HEK293T (cell line): ENCODE measurements around the gene SOX18.

Experiments used
- CTCF ChIA-PET: fragments of 350-600 bp; formaldehyde crosslinking; extraction: SDS; loops from one replicate; lab custom pipeline; 2021; ENCODE audit warnings: antibody characterized with exemption, inconsistent platforms; lab: Yijun Ruan, JAX
- POLR2A ChIA-PET: fragments of 350-600 bp; formaldehyde crosslinking; extraction: SDS; loops from one replicate; lab custom pipeline; 2020; ENCODE audit warnings: antibody characterized with exemption, inconsistent platforms; lab: Yijun Ruan, JAX
- DNase-seq: peaks from one replicate; pipeline ENCODE4 v3.0.0; 2012; ENCODE audit warnings: mixed read lengths; ENCODE audit errors: extremely low spot score
- ARNT ChIP-seq: fragments of 450-650 bp; IDR thresholded peaks from 2 replicates; pipeline ENCODE4 v1.6.1; 2017; ENCODE audit warnings: mild to moderate bottlenecking
- BHLHE40 ChIP-seq: fragments of 450-650 bp; IDR thresholded peaks from 2 replicates; pipeline ENCODE4 v1.6.1; 2016; ENCODE audit warnings: mild to moderate bottlenecking, moderate library complexity, borderline replicate concordance
- CTBP1 ChIP-seq: fragments of 450-650 bp; IDR thresholded peaks from 2 replicates; pipeline ENCODE4 v1.6.1; 2016; ENCODE audit warnings: borderline replicate concordance
- ELF4 ChIP-seq: fragments of 450-650 bp; IDR thresholded peaks from 2 replicates; pipeline ENCODE4 v1.6.1; 2017; ENCODE audit warnings: antibody characterized with exemption
- FOXA1 ChIP-seq: fragments of 450-650 bp; IDR thresholded peaks from 2 replicates; pipeline ENCODE4 v1.6.1; 2016; ENCODE audit warnings: mild to moderate bottlenecking
- FOXK2 ChIP-seq: fragments of 450-650 bp; IDR thresholded peaks from 2 replicates; pipeline ENCODE4 v1.6.1; 2016; ENCODE audit warnings: mild to moderate bottlenecking
- FOXM1 ChIP-seq: fragments of 450-650 bp; IDR thresholded peaks from 2 replicates; pipeline ENCODE4 v1.6.1; 2017; ENCODE audit warnings: mild to moderate bottlenecking, borderline replicate concordance
- HDGF ChIP-seq: fragments of 450-650 bp; IDR thresholded peaks from 2 replicates; pipeline ENCODE4 v1.6.1; 2017; ENCODE audit warnings: antibody characterized with exemption, borderline replicate concordance
- L3MBTL2 ChIP-seq: fragments of 450-650 bp; conservative IDR thresholded peaks from 2 replicates; pipeline ENCODE4 v1.6.1; 2016; ENCODE audit warnings: mild to moderate bottlenecking
- LEF1 ChIP-seq: fragments of 450-650 bp; IDR thresholded peaks from 2 replicates; pipeline ENCODE4 v1.6.1; 2017; ENCODE audit warnings: mild to moderate bottlenecking, borderline replicate concordance
- NFRKB ChIP-seq: fragments of 450-650 bp; IDR thresholded peaks from 2 replicates; pipeline ENCODE4 v1.6.1; 2016; ENCODE audit warnings: mild to moderate bottlenecking, moderate library complexity
- SP1 ChIP-seq: fragments of 450-650 bp; IDR thresholded peaks from 2 replicates; pipeline ENCODE4 v1.6.1; 2017
- SUZ12 ChIP-seq: fragments of 450-650 bp; IDR thresholded peaks from 2 replicates; pipeline ENCODE4 v1.6.1; 2016; ENCODE audit warnings: mild to moderate bottlenecking
- TARDBP ChIP-seq: fragments of 450-650 bp; IDR thresholded peaks from 2 replicates; pipeline ENCODE4 v1.6.1; 2016
- ZNF384 ChIP-seq: fragments of 450-650 bp; IDR thresholded peaks from 2 replicates; pipeline ENCODE4 v1.6.1; 2016
- TF ChIP-seq, protein P1 (sequence below): fragments of 450-650 bp; IDR thresholded peaks from 2 replicates; pipeline ENCODE4 v1.6.1; 2016

The SOX18 gene

DNA sequence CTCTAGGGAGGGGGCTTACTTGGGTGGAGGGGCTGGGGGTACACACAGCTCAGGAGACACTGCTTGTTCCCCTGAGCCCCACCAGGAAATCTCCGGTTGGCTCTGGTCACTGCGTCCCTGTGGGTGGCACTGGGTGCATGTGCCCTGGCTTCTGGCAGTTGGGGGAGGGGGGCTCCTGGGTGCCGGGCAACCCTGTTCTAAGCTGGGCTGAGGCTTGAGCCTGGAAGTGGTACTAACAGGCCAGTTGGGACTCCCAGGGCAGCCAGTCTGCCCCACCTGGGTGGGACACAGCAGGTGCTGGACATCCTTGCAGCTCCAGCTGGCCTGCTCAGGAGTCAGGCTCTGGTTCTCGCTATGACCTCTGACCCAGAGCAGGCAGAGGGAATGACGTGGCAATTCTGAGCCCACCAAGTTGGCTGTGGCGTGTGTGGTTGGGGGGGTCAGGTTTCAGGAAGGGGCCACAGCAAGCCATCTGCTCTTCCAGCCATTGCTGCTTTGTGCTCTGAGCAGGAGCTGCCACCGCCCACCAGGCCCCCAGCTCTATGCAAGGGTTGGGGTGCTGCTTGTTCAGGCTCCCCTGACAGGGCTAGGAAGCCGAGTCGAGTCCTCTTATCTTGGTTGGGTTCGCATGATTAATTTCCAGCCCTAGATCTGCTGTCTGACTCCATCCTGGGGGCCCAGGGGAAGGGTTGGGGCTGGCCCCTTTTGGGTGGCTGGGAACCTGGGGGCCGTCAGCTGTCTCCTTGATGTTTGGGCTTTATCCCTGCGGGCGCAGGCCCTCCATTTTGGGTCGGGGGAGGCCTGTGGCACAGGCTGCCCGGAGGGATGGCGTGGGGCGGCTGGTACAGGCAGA is 12.9 kb downstream of the SOX18 start:
- ChIA-PET CTCF (no interaction called here), POLR2A (interaction anchor here (0.9 to 1.5 kb wide), 2 partner anchors 9 to 25 kb away, joined by 4 read pairs; no protein-coding TSS in a partner anchor)
- no peak for DNase-seq
- no peak for TF ChIP-seq ZNF384
- no peak for TF ChIP-seq FOXA1
- no peak for TF ChIP-seq ARNT
- TF ChIP-seq BHLHE40: no peak
- TF ChIP-seq FOXM1: no peak
- TF ChIP-seq FOXK2: no peak
- no peak for TF ChIP-seq LEF1
- TF ChIP-seq ELF4: no peak
- no peak for TF ChIP-seq SUZ12
- no peak for TF ChIP-seq HDGF
- TF ChIP-seq CTBP1: no peak
- no peak for TF ChIP-seq SP1
- TF ChIP-seq NFRKB: no peak
- no peak for TF ChIP-seq TARDBP
- no peak for TF ChIP-seq L3MBTL2
- TF ChIP-seq, protein P1, sequence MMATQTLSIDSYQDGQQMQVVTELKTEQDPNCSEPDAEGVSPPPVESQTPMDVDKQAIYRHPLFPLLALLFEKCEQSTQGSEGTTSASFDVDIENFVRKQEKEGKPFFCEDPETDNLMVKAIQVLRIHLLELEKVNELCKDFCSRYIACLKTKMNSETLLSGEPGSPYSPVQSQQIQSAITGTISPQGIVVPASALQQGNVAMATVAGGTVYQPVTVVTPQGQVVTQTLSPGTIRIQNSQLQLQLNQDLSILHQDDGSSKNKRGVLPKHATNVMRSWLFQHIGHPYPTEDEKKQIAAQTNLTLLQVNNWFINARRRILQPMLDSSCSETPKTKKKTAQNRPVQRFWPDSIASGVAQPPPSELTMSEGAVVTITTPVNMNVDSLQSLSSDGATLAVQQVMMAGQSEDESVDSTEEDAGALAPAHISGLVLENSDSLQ: no peak

DNA sequence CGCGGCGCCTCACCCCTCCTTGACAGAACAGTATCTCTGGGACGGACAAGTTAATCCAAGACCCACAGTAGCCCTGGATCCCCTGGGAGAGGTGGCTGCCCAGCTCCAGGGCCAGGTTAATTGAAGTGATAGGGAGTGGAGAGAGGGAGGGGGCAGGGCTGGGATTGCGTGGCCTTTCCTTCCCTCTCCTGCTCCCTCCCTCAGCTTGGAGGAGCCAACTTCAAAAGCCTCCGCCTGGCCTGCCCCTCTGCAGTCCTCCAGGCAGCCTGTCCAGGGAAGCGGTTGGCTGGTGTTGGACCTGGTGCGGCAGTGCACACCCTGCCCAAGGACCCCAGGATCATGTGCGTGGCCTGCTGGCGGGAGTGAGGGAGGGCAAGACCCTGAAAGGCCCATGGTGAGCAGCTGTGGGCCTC is 13.5 kb downstream of the SOX18 start, which contains the start of gene C20orf204:
TSS of gene C20orf204 (plus strand) at position 250 of the 413 bp plus-strand sequence. CDS start at position 392, 142 bp downstream.
- POLR2A ChIA-PET: interaction anchor here (1.5 kb wide), 1 partner anchor 8 kb away, joined by 4 read pairs; no protein-coding TSS in a partner anchor
- CTCF ChIA-PET: no interaction called here

DNA sequence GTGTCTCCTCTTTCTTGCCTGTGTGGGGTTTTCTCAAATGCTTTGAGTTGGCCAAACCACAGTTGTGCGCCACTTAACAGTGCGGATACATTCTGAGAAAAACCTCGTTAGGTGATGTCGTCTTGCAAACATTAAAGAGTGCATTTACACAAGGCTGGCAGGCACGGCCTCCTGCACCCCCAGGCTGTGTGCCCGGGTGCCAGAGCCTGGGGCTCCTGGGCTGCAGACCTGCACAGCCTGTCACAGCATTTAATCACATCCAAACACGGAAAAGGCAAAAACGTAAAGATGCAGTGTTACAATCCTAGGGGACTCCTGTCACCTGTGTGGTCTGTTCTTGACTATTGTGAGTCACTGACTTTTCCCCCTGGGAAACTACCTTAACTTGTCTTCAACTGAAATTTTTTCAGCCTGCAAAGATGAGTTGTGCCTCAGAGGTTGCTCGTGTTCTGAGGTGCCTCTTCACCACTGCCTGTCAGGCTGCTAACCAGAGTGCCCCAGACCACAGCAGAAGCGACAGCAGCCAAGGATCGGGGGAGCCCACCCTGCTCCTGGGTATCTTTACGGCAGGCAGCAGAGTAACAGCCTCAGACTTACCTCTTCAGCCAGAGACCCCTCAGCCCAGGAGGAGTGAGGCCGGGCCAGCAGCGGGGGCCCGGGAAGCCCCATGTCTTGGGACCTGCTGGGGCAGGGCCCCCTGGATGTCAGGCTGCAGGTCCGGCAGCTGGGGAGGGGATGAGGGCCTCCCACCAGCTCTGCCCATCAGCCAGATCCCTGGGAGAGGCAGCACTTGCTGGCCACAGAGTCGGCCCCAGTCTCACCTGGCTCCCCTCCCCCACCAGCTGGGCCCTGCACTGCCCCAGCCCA is 14.1 kb downstream of the SOX18 start:
- ChIA-PET POLR2A (no interaction called here), CTCF (no interaction called here)
- TF ChIP-seq CTBP1 (no peak), HDGF (no peak), NFRKB (no peak), ELF4 (no peak), FOXA1 (no peak), LEF1 (no peak), BHLHE40 (no peak), FOXM1 (no peak), ARNT (no peak)

More for the DNA sequence above, 13.5 kb downstream of the SOX18 start, which contains the start of gene C20orf204:
- TF ChIP-seq HDGF (no peak), FOXK2 (no peak), FOXM1 (no peak), L3MBTL2 (no peak), CTBP1 (no peak)
- no peak for DNase-seq

DNA sequence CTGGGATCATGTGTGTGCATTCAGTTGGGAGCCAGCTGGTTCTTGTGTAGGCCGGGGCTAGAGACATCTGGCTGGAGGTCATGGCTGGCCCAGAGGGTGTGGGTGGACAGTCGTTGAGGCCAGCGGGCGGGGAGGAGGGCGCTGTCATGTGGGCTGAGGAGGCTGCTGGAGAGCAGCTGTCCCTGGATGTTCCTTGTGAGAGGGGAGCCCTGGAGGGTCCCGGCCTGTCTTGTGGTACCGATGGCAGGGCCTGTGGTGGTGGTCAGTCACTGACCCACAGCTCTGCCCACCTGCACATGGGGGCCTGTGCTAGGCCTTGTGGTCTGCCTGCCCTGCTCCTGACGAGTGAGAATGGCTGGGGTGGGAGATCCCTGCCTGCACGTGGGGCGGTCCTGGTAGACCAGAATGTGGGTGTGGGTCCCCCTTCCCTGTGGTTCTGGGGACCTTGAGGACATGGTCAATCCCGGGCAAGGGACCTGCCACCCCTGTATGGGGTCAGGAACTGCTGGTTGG is 15.4 kb downstream of the SOX18 start:
- no peak for TF ChIP-seq FOXA1
- CTCF ChIA-PET: interaction anchor here (0.9 kb wide), 1 partner anchor 86 kb away, joined by 4 read pairs; no protein-coding TSS in a partner anchor
- DNase-seq: no peak
- POLR2A ChIA-PET: no interaction called here

More for the DNA sequence above, 14.1 kb downstream of the SOX18 start:
- DNase-seq: no peak

DNA sequence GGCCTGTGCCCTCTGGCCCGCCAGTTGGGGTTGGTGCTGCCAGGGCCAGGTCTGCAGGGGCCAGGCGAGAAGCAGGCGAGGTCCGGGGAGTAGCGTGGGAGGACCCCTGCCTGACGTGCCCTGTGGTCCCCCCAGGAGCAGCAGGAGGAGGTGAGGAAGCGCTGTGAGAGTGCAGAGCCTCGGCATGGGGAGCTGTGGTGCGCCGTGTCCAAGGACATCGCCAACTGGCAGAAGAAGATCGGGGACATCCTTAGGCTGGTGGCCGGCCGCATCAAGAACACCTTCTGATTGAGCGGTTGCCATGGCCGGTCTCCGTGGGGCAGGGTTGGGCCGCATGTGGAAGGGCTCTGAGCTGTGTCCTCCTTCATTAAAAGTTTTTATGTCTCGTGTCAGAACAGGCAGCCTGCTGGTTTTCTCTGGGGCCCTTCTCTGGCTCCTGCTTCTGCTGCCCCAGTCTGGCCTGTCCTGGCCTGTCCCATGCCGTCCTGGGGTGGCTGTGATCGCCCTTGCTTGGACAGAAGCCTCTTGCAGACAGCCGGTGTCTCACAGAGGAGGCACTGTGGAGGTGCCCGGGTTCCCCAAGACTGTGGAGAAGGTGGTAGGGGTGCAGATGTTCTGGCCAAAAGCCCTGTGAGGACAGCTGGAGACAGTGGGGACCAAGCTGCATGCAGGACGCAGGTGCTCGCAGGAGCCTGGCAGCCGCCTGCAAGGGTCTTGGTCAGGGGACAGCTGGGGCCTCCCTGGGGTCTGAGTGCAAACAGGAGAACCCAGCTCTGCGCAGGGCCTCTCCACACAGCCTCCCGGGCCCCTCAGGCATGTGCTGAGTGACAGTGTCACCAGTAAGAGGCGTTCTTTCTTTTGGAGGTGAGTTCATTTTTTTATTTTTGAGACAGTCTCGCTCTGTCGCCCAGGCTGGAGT is 16.5 kb downstream of the SOX18 start:
- CTCF ChIA-PET: no interaction called here
- POLR2A ChIA-PET: interaction anchor here (0.6 kb wide), 1 partner anchor 20 kb away, joined by 3 read pairs; no protein-coding TSS in a partner anchor
- DNase-seq: no peak
- TF ChIP-seq FOXA1 (no peak), NFRKB (no peak), BHLHE40 (no peak), ARNT (no peak), SUZ12 (no peak), SP1 (no peak), ZNF384 (no peak), CTBP1 (no peak), FOXM1 (no peak)
- TF ChIP-seq, protein P1: no peak

DNA sequence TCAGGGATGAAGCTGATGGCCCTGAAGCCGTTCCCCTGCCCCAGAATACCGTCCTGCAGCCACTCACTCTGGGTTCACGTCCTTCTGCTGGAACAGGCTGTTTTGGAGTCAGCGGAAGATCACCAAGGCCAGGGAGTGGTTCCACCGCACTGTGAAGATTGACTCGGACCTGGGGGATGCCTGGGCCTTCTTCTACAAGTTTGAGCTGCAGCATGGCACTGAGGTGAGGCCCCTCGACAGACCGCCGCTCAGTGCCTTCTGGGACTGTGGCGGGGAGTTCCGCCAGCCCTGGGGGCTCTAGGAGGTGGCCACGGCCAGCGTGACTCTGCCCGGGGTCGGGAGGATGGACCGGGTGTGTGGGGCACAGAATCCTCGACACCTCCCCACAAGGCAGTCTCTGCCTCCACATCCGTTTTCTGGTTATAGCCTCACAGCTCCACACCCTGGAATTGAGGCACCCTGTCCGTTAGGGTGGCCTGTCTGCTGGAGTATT is 17.6 kb downstream of the SOX18 start:
- POLR2A ChIA-PET: no interaction called here
- CTCF ChIA-PET: no interaction called here
- no peak for TF ChIP-seq L3MBTL2
- TF ChIP-seq FOXM1: no peak
- TF ChIP-seq ZNF384: no peak
- TF ChIP-seq LEF1: no peak
- no peak for TF ChIP-seq BHLHE40
- TF ChIP-seq TARDBP: no peak
- no peak for TF ChIP-seq ELF4
- no peak for TF ChIP-seq SUZ12
- TF ChIP-seq, protein P1: no peak
- TF ChIP-seq HDGF: no peak
- TF ChIP-seq SP1: no peak
- DNase-seq: no peak
